K562 (cell line): ENCODE data around the gene TMA16. TPM values are rescaled to one million over a fixed set of nuclear protein-coding genes. Genes with fewer than 3 reads are reported as not detected.
"Not testable (repeated sequence)": the region's sequence is repeated elsewhere in the genome, so short reads cannot be mapped to it uniquely, and the experiment has no call there.

ENCODE experiments used
- ATAC-seq: fragments of 200-7000 bp; cut with Tn5 transposase; 3 replicates; pipeline ENCODE4 v1.9.1; 2020; ENCODE audit warnings: moderate library complexity
- BruUV-seq: library from RNA; stranded (reverse); fragments of 400-500 nt; replicated peaks from 2 replicates; lab custom pipeline; 2021; lab: Mats Ljungman, UMichigan
- CTCF ChIA-PET: fragments of 300-600 bp; formaldehyde crosslinking; extraction: SDS; loops from one replicate; lab custom pipeline; 2021; ENCODE audit warnings: low intra/inter-chr PET ratio; lab: Yijun Ruan, JAX
- POLR2A ChIA-PET: fragments of 300-600, 350-650 bp; sonication (Branson Sonifier 250); formaldehyde crosslinking; extraction: SDS; loops from one replicate; lab custom pipeline; 2021; ENCODE audit warnings: antibody characterized with exemption, inconsistent platforms; lab: Yijun Ruan, JAX
- DNase-seq, 4 experiments: peaks; one replicate each; pipeline versions ENCODE4 v3.0.0 to v3.0.0-alpha.2; 2011 to 2018; ENCODE audit warnings: low spot score in 3 of 4, mixed read lengths in 3 of 4; ENCODE audit errors: extremely low read depth in 1 of 4
- FAIRE-seq: peaks from 2 replicates; lab custom pipeline; 2011; peaks lifted over from hg19 to GRCh38; lab: Jason Lieb, UNC
- H2AFZ ChIP-seq: 2 replicates; pipeline ENCODE4 v1.6.0; 2011; ENCODE audit warnings: low read depth, low read length, control low read depth, inconsistent platforms
- H3K27ac ChIP-seq: fragments of 200-600 bp; 3 replicates; pipeline ENCODE4 v1.8.0; 2011; ENCODE audit warnings: low read depth, mild to moderate bottlenecking, control low read depth, inconsistent platforms, low read length, moderate library complexity, mixed read lengths; ENCODE audit errors: extremely low read depth
- H3K27me3 ChIP-seq, 2 experiments: fragments of 300-600 bp in 1 of 2; 2 replicates in 1 of 2; 3 replicates in 1 of 2; pipeline versions ENCODE4 v1.6.0 to v1.8.0; 2011; ENCODE audit warnings: inconsistent platforms in 2 of 2, low read length in 2 of 2, mild to moderate bottlenecking in 1 of 2, mixed read lengths in 1 of 2, moderate library complexity in 1 of 2; ENCODE audit not compliant: control insufficient read depth in 2 of 2, insufficient read depth in 2 of 2
- H3K36me3 ChIP-seq: fragments of 300-600 bp; 3 replicates; pipeline ENCODE4 v1.8.0; 2011; ENCODE audit warnings: mild to moderate bottlenecking, low read length, inconsistent platforms; ENCODE audit not compliant: control insufficient read depth, insufficient read depth
- H3K4me1 ChIP-seq, 2 experiments: fragments of 200-600 bp in 1 of 2; replicated peaks in 1 of 2; 2 replicates in 1 of 2; 3 replicates in 1 of 2; pipeline versions ENCODE4 v1.5.1 to v1.8.0; 2011; ENCODE audit warnings: inconsistent platforms in 2 of 2, low read length in 2 of 2, mild to moderate bottlenecking in 1 of 2, mixed read lengths in 1 of 2, moderate library complexity in 1 of 2; ENCODE audit not compliant: control insufficient read depth in 2 of 2, insufficient read depth in 2 of 2
- H3K4me2 ChIP-seq: 2 replicates; pipeline ENCODE4 v1.6.1; 2011; ENCODE audit warnings: low read length, control low read depth, inconsistent platforms, mixed read lengths; ENCODE audit not compliant: insufficient read depth
- H3K4me3 ChIP-seq: fragments of 200-600 bp; sonication (generic), shearing (Covaris generic); 2 replicates; pipeline ENCODE4 v1.5.1; 2016; ENCODE audit warnings: control low read depth, inconsistent platforms
- H3K79me2 ChIP-seq: fragments of 200-600 bp; 3 replicates; pipeline ENCODE4 v1.8.0; 2011; ENCODE audit warnings: low read length, inconsistent platforms; ENCODE audit not compliant: control insufficient read depth, insufficient read depth
- H3K9ac ChIP-seq, 2 experiments: 2 replicates each; pipeline versions ENCODE4 v1.6.0 to v1.6.1; 2011; ENCODE audit warnings: low read depth in 2 of 2, low read length in 2 of 2, control low read depth in 1 of 2, inconsistent platforms in 1 of 2, mild to moderate bottlenecking in 1 of 2, mixed read lengths in 1 of 2; ENCODE audit not compliant: insufficient read depth in 1 of 2
- H3K9me1 ChIP-seq: one replicate; pipeline ENCODE4 v1.6.0; 2011; ENCODE audit warnings: inconsistent platforms, mild to moderate bottlenecking, low read length, moderate library complexity; ENCODE audit not compliant: control insufficient read depth, insufficient read depth
- H3K9me3 ChIP-seq: replicated peaks from 2 replicates; pipeline ENCODE4 v1.5.1; 2011; ENCODE audit warnings: low read depth, low read length, inconsistent platforms; ENCODE audit not compliant: control insufficient read depth, insufficient read depth
- H4K20me1 ChIP-seq: replicated peaks from 2 replicates; pipeline ENCODE4 v1.6.1; 2011; ENCODE audit warnings: low read length, inconsistent platforms, mixed read lengths; ENCODE audit not compliant: control insufficient read depth, insufficient read depth
- ARID3B ChIP-seq: fragments of 250-450 bp; sonication (Bioruptor Pico); IDR thresholded peaks from 2 replicates; pipeline ENCODE4 v1.4.0; 2020; ENCODE audit warnings: borderline replicate concordance
- ASH1L ChIP-seq: fragments of 450-650 bp; IDR thresholded peaks from 2 replicates; pipeline ENCODE4 v1.6.1; 2018; ENCODE audit warnings: borderline replicate concordance, mild to moderate bottlenecking, low read depth; ENCODE audit not compliant: partially characterized antibody
- BMI1 ChIP-seq: fragments of 150-350 bp; IDR thresholded peaks from 2 replicates; pipeline ENCODE4 v1.6.1; 2014; ENCODE audit warnings: low read length
- CBFA2T3 ChIP-seq: fragments of 450-650 bp; IDR thresholded peaks from 2 replicates; pipeline ENCODE4 v1.6.1; 2017
- CBX5 ChIP-seq: IDR thresholded peaks from 2 replicates; pipeline ENCODE4 v1.6.1; 2014; ENCODE audit warnings: low read depth, borderline replicate concordance
- HLTF ChIP-seq: fragments of 450-650 bp; IDR thresholded peaks from 2 replicates; pipeline ENCODE4 v1.6.1; 2016
- KDM2B ChIP-seq: fragments of 250-450 bp; sonication (Bioruptor Pico); IDR thresholded peaks from 2 replicates; pipeline ENCODE4 v1.8.0; 2021; ENCODE audit warnings: mild to moderate bottlenecking, moderate library complexity
- MCM2 ChIP-seq: fragments of 450-650 bp; IDR thresholded peaks from 2 replicates; pipeline ENCODE4 v1.6.1; 2017; ENCODE audit warnings: low read depth, mild to moderate bottlenecking
- POLR2AphosphoS2 ChIP-seq: IDR thresholded peaks from 2 replicates; pipeline ENCODE4 v1.6.1; 2012; ENCODE audit warnings: low read length, improper control_type of control experiment
- PRPF4 ChIP-seq: fragments of 200-400 bp; formaldehyde crosslinking; IDR thresholded peaks from one replicate; pipeline ENCODE4 v1.6.1; 2017; ENCODE audit warnings: low read length, low read depth, mild to moderate bottlenecking; ENCODE audit not compliant: insufficient read depth, poor library complexity, severe bottlenecking
- SAP30 ChIP-seq: fragments of 200-600 bp; sonication (generic); IDR thresholded peaks from 2 replicates; pipeline ENCODE4 v1.6.1; 2012; ENCODE audit warnings: borderline replicate concordance, low read depth, mild to moderate bottlenecking, moderate library complexity, low read length, control low read depth, inconsistent platforms; ENCODE audit not compliant: insufficient read depth, poor library complexity, severe bottlenecking
- SMARCE1 ChIP-seq: fragments of 450-650 bp; IDR thresholded peaks from 2 replicates; pipeline ENCODE4 v1.7.1; 2016; ENCODE audit warnings: mild to moderate bottlenecking
- TSC22D4 ChIP-seq: fragments of 450-650 bp; IDR thresholded peaks from 2 replicates; pipeline ENCODE4 v1.6.1; 2016; ENCODE audit warnings: missing genetic modification characterization, missing biosample characterization, control low read depth
- USF2 ChIP-seq: sonication (generic); formaldehyde crosslinking; IDR thresholded peaks from 2 replicates; pipeline ENCODE4 v1.5.0; 2020; ENCODE audit warnings: missing genetic modification reagents
- ZNF133 ChIP-seq: fragments of 250-450 bp; sonication (Bioruptor Pico); IDR thresholded peaks from 2 replicates; pipeline ENCODE4 v1.4.0; 2020; ENCODE audit warnings: mild to moderate bottlenecking
- WGBS: fragments of 100-300 bp; shearing (Covaris generic); methylation state at CpG from one replicate; pipeline ENCODE4 v1.1.6; 2016; ENCODE audit warnings: low coverage, mixed read lengths; ENCODE audit not compliant: insufficient coverage; ENCODE audit errors: missing lambda C conversion rate; 5-methylcytosine and 5-hydroxymethylcytosine counted together
- in situ Hi-C: fragments of 300-500 bp; cut with MboI; formaldehyde crosslinking; loops from 4 replicates; pipeline ENCODE4 v1.15.0; 2018; ENCODE audit warnings: inconsistent platforms, mixed read lengths
- intact Hi-C: fragments of 100-400 bp; cut with micrococcal nuclease; formaldehyde crosslinking; loops from 2 replicates; pipeline ENCODE4 v1.14.2; 2022
- polyA plus RNA-seq, 8 experiments: library from polyadenylated mRNA; depleted of rRNA in 4 of 8; stranded (reverse) in 5 of 8; unstranded in 3 of 8; fragments of >200 nt; fragmentation: Nextera tagmentation in 2 of 8; fragmentation: Illumina TruSeq in 1 of 8; extraction: Ambion mirVana in 2 of 8; extraction: Trizol in 1 of 8; gene quantifications; 2 replicates each; pipeline versions ENCODE4 v1.2.1 to v1.2.3, GENCODE V29; 2011 to 2014; ENCODE audit warnings: inconsistent platforms in 1 of 8, missing spikeins in 1 of 8
- total RNA-seq, 7 experiments: library from RNA; depleted of rRNA in 6 of 7; stranded (reverse); fragments of >200 nt in 6 of 7; fragmentation: Illumina TruSeq in 2 of 7; extraction: Trizol in 2 of 7; gene quantifications; 2 replicates each; pipeline versions ENCODE4 v1.2.1 to v1.2.3, GENCODE V29; 2011 to 2021; ENCODE audit warnings: low replicate concordance in 1 of 7

The TMA16 gene
- total and polyA plus RNA-seq, 9 of the 15 experiments (the other 6 are each of a cell fraction or from before 2014, with no cell fraction given) = 27.7 to 74.8 (median 66.6) TPM

GRCh38 chr4:163538820-163539219 lies 44.3 kb downstream of the TMA16 start:
- H3K36me3 ChIP-seq, BruUV-seq, H3K9me3 ChIP-seq, CTCF ChIA-PET, H2AFZ ChIP-seq, DNase-seq, H3K9ac ChIP-seq, H3K79me2 ChIP-seq, ATAC-seq, H3K4me1 ChIP-seq, in situ Hi-C loops, FAIRE-seq, intact Hi-C loops, H3K9me1 ChIP-seq, H3K27ac ChIP-seq, H4K20me1 ChIP-seq, H3K4me3 ChIP-seq, H3K27me3 ChIP-seq, H3K4me2 ChIP-seq: not testable (repeated sequence)
- WGBS = 70% methylated on average over 4 of the region's 4 CpGs
- POLR2A ChIA-PET = interaction anchor here (1.1 to 1.2 kb wide), 2 partner anchors 11 to 45 kb away, joined by 4 read pairs; partner anchors contain the start of gene TMA16
- TF ChIP-seq USF2 (CRISPR knock-in tag) = peak; percentile 13; the same call in 1 of the 2 replicates

DNA sequence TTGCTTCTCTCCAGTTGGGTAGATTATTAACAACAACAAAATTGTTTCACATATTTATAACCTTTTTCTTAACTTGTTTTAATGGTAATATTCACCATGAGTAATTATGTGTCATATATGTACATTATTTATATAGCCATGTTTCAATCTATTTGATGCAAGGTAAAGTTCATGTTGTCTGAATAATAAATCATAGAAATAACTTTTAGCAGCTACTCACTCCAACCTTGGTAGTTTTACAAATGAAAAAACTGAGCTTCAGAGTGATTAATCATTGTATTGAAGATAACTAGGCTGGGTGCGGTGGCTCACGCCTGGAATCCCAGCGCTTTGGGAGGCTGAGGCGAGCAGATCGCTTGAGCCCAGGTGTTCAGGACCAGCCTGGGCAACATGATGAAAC lies 46.0 kb downstream of the TMA16 start:
- ChIA-PET CTCF (no interaction called here), POLR2A (interaction anchor here (0.5 to 1.2 kb wide), 2 partner anchors 9 to 16 kb away, joined by 3 to 4 read pairs; no protein-coding TSS in a partner anchor)
- 0 out of 3 replicates have a peak, but pooled peaks cover 7% of the 10 kb centered on the region for H3K36me3 ChIP-seq
- ATAC-seq = no peak
- in situ Hi-C loops = no loop called here
- H4K20me1 ChIP-seq = no peaks in the 10 kb centered on the region
- no peak for FAIRE-seq
- no peaks in the 10 kb centered on the region for H3K4me1 ChIP-seq
- intact Hi-C loops = loop anchor here (10.0 kb wide), 1 partner anchor 346 kb away; no protein-coding TSS in a partner anchor
- H3K79me2 ChIP-seq = no peaks in the 10 kb centered on the region
- H3K9ac ChIP-seq = no peak overlapping the region
- no peaks in the 10 kb centered on the region for H3K9me1 ChIP-seq
- no peaks in the 10 kb centered on the region for H3K27me3 ChIP-seq
- no peak overlapping the region for H3K4me2 ChIP-seq
- no peak overlapping the region for H2AFZ ChIP-seq
- no peak overlapping the region for H3K27ac ChIP-seq
- DNase-seq = no peak
- no peak overlapping the region for H3K4me3 ChIP-seq
- H3K9me3 ChIP-seq = no peaks in the 10 kb centered on the region
- TF ChIP-seq ZNF133 (CRISPR knock-in tag) (no peak), PRPF4 (no peak), CBFA2T3 (no peak), HLTF (no peak), KDM2B (CRISPR knock-in tag) (no peak), TSC22D4 (tag) (no peak), ARID3B (no peak), SAP30 (no peak), MCM2 (no peak), ASH1L (no peak), SMARCE1 (no peak), POLR2AphosphoS2 (no peak), CBX5 (no peak), BMI1 (no peak)
- TF ChIP-seq, all 486 proteins: peak for 0
- BruUV-seq = no TSS peak
- WGBS = 76% methylated on average over 4 of the region's 5 CpGs
